CD4-positive, alpha-beta T cell (primary cell): ENCODE data around the gene BTN1A1. TPM values are rescaled to one million over a fixed set of nuclear protein-coding genes. Genes with fewer than 3 reads are reported as not detected.

Experiments
- ATAC-seq: fragments of 200-7000 bp; cut with Tn5 transposase; one replicate; pipeline ENCODE4 v1.10.0; 2022; ENCODE audit warnings: mild to moderate bottlenecking; ENCODE audit not compliant: poor library complexity
- CTCF ChIA-PET: fragments of 350-600 bp; sonication (Branson Sonifier 250); formaldehyde crosslinking; loops from one replicate; lab custom pipeline; 2021; ENCODE audit warnings: antibody characterized with exemption, inconsistent platforms; lab: Charles Lee
- POLR2A ChIA-PET: fragments of 350-600 bp; sonication (Branson Sonifier 250); formaldehyde crosslinking; loops from one replicate; lab custom pipeline; 2021; ENCODE audit warnings: antibody characterized with exemption, inconsistent platforms; lab: Charles Lee
- DNase-seq, 14 experiments: peaks; one replicate each; pipeline ENCODE4 v3.0.0-alpha.2; 2013 to 2020; ENCODE audit warnings: mixed read lengths in 2 of 14
- H3K27ac ChIP-seq, 2 donors: one replicate each; pipeline versions ENCODE4 v1.5.1 to v1.7.0; 2013; ENCODE audit warnings: low read length in 2 of 2, low read depth in 1 of 2, mild to moderate bottlenecking in 1 of 2
- H3K27me3 ChIP-seq, 2 experiments: 1 replicate in 1 of 2; 2 replicates in 1 of 2; pipeline versions ENCODE4 v1.6.1 to v1.7.0; 2013; ENCODE audit warnings: low read length in 2 of 2, control low read depth in 1 of 2, mild to moderate bottlenecking in 1 of 2, moderate library complexity in 1 of 2; ENCODE audit not compliant: insufficient read depth in 2 of 2, control insufficient read depth in 1 of 2
- H3K36me3 ChIP-seq: one replicate; pipeline ENCODE4 v1.6.1; 2013; ENCODE audit warnings: low read length, control low read depth; ENCODE audit not compliant: insufficient read depth
- H3K4me1 ChIP-seq: one replicate; pipeline ENCODE4 v1.6.1; 2013; ENCODE audit warnings: low read length, control low read depth; ENCODE audit not compliant: insufficient read depth
- H3K4me3 ChIP-seq: one replicate; pipeline ENCODE4 v1.5.1; 2013; ENCODE audit warnings: mild to moderate bottlenecking, low read length, moderate library complexity
- H3K9me3 ChIP-seq, 2 experiments: 1 replicate in 1 of 2; 2 replicates in 1 of 2; pipeline versions ENCODE4 v1.6.1 to v1.7.0; 2013; ENCODE audit warnings: low read length in 2 of 2, mild to moderate bottlenecking in 2 of 2, control low read depth in 1 of 2, moderate library complexity in 1 of 2; ENCODE audit not compliant: control insufficient read depth in 1 of 2, insufficient read depth in 1 of 2
- H3K27ac Mint-ChIP-seq: one replicate; pipeline ENCODE4 v1.8.0; 2020; ENCODE audit warnings: mixed read lengths
- H3K27me3 Mint-ChIP-seq: one replicate; pipeline ENCODE4 v1.8.0; 2021; ENCODE audit warnings: mixed read lengths
- H3K36me3 Mint-ChIP-seq: one replicate; pipeline ENCODE4 v1.8.0; 2021; ENCODE audit warnings: low read depth, mixed read lengths
- H3K4me1 Mint-ChIP-seq: one replicate; pipeline ENCODE4 v1.8.0; 2021; ENCODE audit warnings: low read depth, mixed read lengths
- H3K4me3 Mint-ChIP-seq: one replicate; pipeline ENCODE4 v1.8.0; 2020; ENCODE audit warnings: mild to moderate bottlenecking, mixed read lengths
- H3K9me3 Mint-ChIP-seq: one replicate; pipeline ENCODE4 v1.8.0; 2020; ENCODE audit warnings: mixed read lengths
- CTCF ChIP-seq: fragments of 200-600 bp; IDR thresholded peaks from one replicate; pipeline ENCODE4 v1.8.0; 2022; ENCODE audit warnings: antibody characterized with exemption, mild to moderate bottlenecking
- intact Hi-C, 2 experiments: fragments of 100-400 bp; cut with DNase I in 1 of 2; cut with micrococcal nuclease in 1 of 2; formaldehyde crosslinking; loops; one replicate each; pipeline versions ENCODE4 v1.15.1 to v1.9.0; 2023 to 2025; cut with DNase I, micrococcal nuclease
- total RNA-seq, 174 experiments: library from RNA in 2 of 174; stranded (reverse) in 2 of 174; gene quantifications; one replicate each; pipeline ENCODE4 v1.2.3 and lab custom pipeline; 2021 to 2026

BTN1A1 gene
- total RNA-seq, 2 experiments from 2014 or later: not detected

- ATAC-seq (no peak), DNase-seq (no peak)
- Mint-ChIP-seq H3K4me3 (peak overlapping the region; percentile 42), H3K36me3 (peaks cover 20% of the 10 kb centered on the region), H3K27ac (peak overlapping the region; percentile 99), H3K4me1 (peaks cover 74% of the 10 kb centered on the region), H3K9me3 (peaks cover 2% of the 10 kb centered on the region), H3K27me3 (no peaks in the 10 kb centered on the region)
- Histone ChIP-seq H3K4me3 (no peak overlapping the region), H3K27ac (peak overlapping the region; percentile 39 to 85), H3K9me3 (peaks cover 0 to 6% of the 10 kb centered on the region in 2 experiments), H3K27me3 (no peaks in the 10 kb centered on the region), H3K4me1 (peaks cover 45% of the 10 kb centered on the region), H3K36me3 (no peaks in the 10 kb centered on the region)
- intact Hi-C loops: loop anchor here (2.0 to 10.0 kb wide), 5 partner anchors 45 to 111 kb away; partner anchors contain the start of genes BTN3A1 (in 2 of the 2) and BTN3A2 (in 1 of the 2)
- CTCF ChIA-PET: interaction anchor here (0.7 to 0.9 kb wide), 2 partner anchors 96 to 116 kb away, joined by 3 read pairs; no protein-coding TSS in a partner anchor
- TF ChIP-seq CTCF: no peak
- POLR2A ChIA-PET: interaction anchor here (0.7 to 5.2 kb wide), 5 partner anchors 36 to 93 kb away, joined by 3 to 102 read pairs (median 3); partner anchors contain the start of genes BTN2A2, BTN3A3 and HMGN4
Observed at GRCh38 chr6:26475823-26476729, 24.0 kb upstream of the BTN1A1 start.

DNA sequence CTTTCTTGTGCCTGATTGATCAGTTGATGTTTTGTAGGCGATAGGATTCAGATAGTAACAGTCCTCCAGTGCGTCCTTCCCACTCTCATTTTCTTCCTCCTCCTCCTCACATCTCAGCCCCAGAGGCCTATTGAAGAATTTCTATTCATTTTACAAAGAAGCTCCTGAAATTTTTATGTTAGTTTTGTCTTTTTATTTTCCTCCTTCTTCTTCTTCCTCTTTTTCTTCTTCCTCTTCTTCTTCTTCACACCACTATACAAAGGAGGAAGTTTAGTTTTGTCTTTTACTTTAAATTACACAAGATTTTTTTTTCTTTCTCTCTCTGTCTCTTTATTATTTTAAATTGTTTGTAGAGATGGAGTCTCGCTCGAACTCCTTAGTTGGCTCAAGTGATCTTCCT lies 23.2 kb upstream of the BTN1A1 start:
- Histone ChIP-seq H3K4me1 (peaks cover 45% of the 10 kb centered on the region), H3K36me3 (no peaks in the 10 kb centered on the region), H3K4me3 (no peak overlapping the region), H3K27me3 (no peaks in the 10 kb centered on the region), H3K9me3 (peaks cover 0 to 6% of the 10 kb centered on the region in 2 experiments), H3K27ac (peak overlapping the region in 1 of 2 donors; percentile 85)
- Mint-ChIP-seq H3K27me3 (no peaks in the 10 kb centered on the region), H3K4me1 (peaks cover 66% of the 10 kb centered on the region), H3K36me3 (peaks cover 14% of the 10 kb centered on the region), H3K27ac (peak overlapping the region; percentile 99), H3K9me3 (no peaks in the 10 kb centered on the region), H3K4me3 (peak overlapping the region; percentile 42)
- DNase-seq: no peak
- intact Hi-C loops: loop anchor here (5.0 to 10.0 kb wide), 3 partner anchors 72 to 112 kb away; partner anchors contain the start of genes BTN3A1 (in 2 of the 2) and BTN3A2 (in 1 of the 2)
- no peak for ATAC-seq
- CTCF ChIA-PET: interaction anchor here (0.9 kb wide), 1 partner anchor 95 kb away, joined by 3 read pairs; no protein-coding TSS in a partner anchor
- no peak for TF ChIP-seq CTCF
- POLR2A ChIA-PET: no interaction called here

GRCh38 chr6:26477426-26477825 lies 22.7 kb upstream of the BTN1A1 start:
- peak overlapping the region; percentile 99 for H3K27ac Mint-ChIP-seq
- ChIA-PET CTCF (no interaction called here), POLR2A (no interaction called here)
- ATAC-seq: no peak
- Histone ChIP-seq H3K9me3 (peaks cover 0 to 4% of the 10 kb centered on the region in 2 experiments), H3K4me1 (peaks cover 44% of the 10 kb centered on the region), H3K27ac (peak overlapping the region in 1 of 2 donors; percentile 46), H3K36me3 (no peaks in the 10 kb centered on the region), H3K27me3 (no peaks in the 10 kb centered on the region), H3K4me3 (no peak overlapping the region)
- H3K4me3 Mint-ChIP-seq: no peak overlapping the region
- no peak for DNase-seq
- TF ChIP-seq CTCF: no peak
- H3K27me3 Mint-ChIP-seq: no peaks in the 10 kb centered on the region
- intact Hi-C loops: loop anchor here (5.0 to 10.0 kb wide), 3 partner anchors 73 to 113 kb away; partner anchors contain the start of genes BTN3A1 (in 2 of the 2) and BTN3A2 (in 1 of the 2)
- peaks cover 14% of the 10 kb centered on the region for H3K36me3 Mint-ChIP-seq
- peaks cover 65% of the 10 kb centered on the region for H3K4me1 Mint-ChIP-seq
- H3K9me3 Mint-ChIP-seq: no peaks in the 10 kb centered on the region
